HepG2 (cell line): ENCODE measurements around the gene RECQL. TPM values are rescaled to one million over a fixed set of nuclear protein-coding genes. Genes with fewer than 3 reads are reported as not detected.

Experiments
- CEBPG ChIP-seq: IDR thresholded peaks from 2 replicates; pipeline ENCODE4 v1.6.1; 2016
- HNF4A ChIP-seq: sonication (generic); formaldehyde crosslinking; IDR thresholded peaks from 2 replicates; pipeline ENCODE4 v1.4.0; 2020; ENCODE audit warnings: missing genetic modification reagents
- SAP130 ChIP-seq: IDR thresholded peaks from 2 replicates; pipeline ENCODE4 v1.6.1; 2016; ENCODE audit warnings: low read depth
- ZNF484 ChIP-seq: sonication (generic); formaldehyde crosslinking; IDR thresholded peaks from 2 replicates; pipeline ENCODE4 v1.5.1; 2020; ENCODE audit warnings: mild to moderate bottlenecking, low read depth, missing genetic modification reagents, borderline replicate concordance
- ZNF644 ChIP-seq: IDR thresholded peaks from 2 replicates; pipeline ENCODE4 v1.6.1; 2016; ENCODE audit warnings: low read depth
- polyA plus RNA-seq, 8 experiments: library from polyadenylated mRNA; depleted of rRNA in 3 of 8; stranded (reverse) in 7 of 8; unstranded in 1 of 8; fragments of >200 nt; fragmentation: Illumina TruSeq in 4 of 8; extraction: Trizol in 4 of 8; gene quantifications; 2 replicates each; pipeline versions ENCODE4 v1.2.1 to v1.2.3, GENCODE V29; 2011 to 2016; ENCODE audit warnings: low read depth in 4 of 8, missing spikeins in 1 of 8, mixed read lengths in 1 of 8; ENCODE audit not compliant: insufficient read depth in 1 of 8
- total RNA-seq, 5 experiments: library from RNA; depleted of rRNA; stranded (reverse); fragments of >200 nt; fragmentation: Illumina TruSeq; extraction: Trizol; gene quantifications; 2 replicates each; pipeline ENCODE4 v1.2.3, GENCODE V29; 2016; ENCODE audit warnings: low read depth in 1 of 5
- TF ChIP-seq, protein P1 (sequence below): sonication (generic); formaldehyde crosslinking; IDR thresholded peaks from 2 replicates; pipeline ENCODE4 v1.4.0; 2020; ENCODE audit warnings: missing genetic modification reagents
- TF ChIP-seq, protein P2 (sequence below): sonication (generic); formaldehyde crosslinking; IDR thresholded peaks from 2 replicates; pipeline ENCODE4; 2020; ENCODE audit warnings: missing genetic modification reagents, mild to moderate bottlenecking, borderline replicate concordance
- TF ChIP-seq, protein P3 (sequence below): sonication (generic); formaldehyde crosslinking; IDR thresholded peaks from 2 replicates; pipeline ENCODE4 v1.4.0; 2020; ENCODE audit warnings: missing genetic modification reagents
- TF ChIP-seq, protein P4 (sequence below): sonication (generic); formaldehyde crosslinking; IDR thresholded peaks from 2 replicates; pipeline ENCODE4 v1.5.1; 2020; ENCODE audit warnings: mild to moderate bottlenecking, missing genetic modification reagents, moderate library complexity

Gene RECQL
- total and polyA plus RNA-seq, 2 of the 13 experiments (the other 11 are each of a cell fraction or from before 2014, with no cell fraction given): 7.2 to 41.5 TPM

DNA sequence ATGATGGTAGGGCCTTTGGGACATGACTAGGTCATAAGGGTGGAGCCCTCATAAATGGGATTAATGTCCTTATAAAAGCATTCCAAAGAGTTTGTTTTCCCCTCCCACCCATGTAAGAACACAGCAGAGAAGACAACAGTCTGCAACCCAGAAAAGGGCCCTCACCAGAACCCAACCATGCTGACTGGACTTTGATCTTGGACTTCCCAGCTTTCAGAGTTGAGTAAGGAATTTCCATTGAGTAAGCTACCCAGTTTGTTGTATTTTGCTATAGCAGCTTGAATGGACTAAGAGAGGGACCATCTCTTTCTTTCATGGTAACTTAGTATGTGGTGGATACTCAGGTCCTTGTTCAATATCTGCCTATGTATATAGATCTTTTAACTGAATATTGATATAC is 21.7 kb upstream of the RECQL start (continued):
- TF ChIP-seq, protein P1, sequence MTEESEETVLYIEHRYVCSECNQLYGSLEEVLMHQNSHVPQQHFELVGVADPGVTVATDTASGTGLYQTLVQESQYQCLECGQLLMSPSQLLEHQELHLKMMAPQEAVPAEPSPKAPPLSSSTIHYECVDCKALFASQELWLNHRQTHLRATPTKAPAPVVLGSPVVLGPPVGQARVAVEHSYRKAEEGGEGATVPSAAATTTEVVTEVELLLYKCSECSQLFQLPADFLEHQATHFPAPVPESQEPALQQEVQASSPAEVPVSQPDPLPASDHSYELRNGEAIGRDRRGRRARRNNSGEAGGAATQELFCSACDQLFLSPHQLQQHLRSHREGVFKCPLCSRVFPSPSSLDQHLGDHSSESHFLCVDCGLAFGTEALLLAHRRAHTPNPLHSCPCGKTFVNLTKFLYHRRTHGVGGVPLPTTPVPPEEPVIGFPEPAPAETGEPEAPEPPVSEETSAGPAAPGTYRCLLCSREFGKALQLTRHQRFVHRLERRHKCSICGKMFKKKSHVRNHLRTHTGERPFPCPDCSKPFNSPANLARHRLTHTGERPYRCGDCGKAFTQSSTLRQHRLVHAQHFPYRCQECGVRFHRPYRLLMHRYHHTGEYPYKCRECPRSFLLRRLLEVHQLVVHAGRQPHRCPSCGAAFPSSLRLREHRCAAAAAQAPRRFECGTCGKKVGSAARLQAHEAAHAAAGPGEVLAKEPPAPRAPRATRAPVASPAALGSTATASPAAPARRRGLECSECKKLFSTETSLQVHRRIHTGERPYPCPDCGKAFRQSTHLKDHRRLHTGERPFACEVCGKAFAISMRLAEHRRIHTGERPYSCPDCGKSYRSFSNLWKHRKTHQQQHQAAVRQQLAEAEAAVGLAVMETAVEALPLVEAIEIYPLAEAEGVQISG (CRISPR knock-in tag): no peak
- TF ChIP-seq ZNF644 (CRISPR knock-in tag) (peak; percentile 89), CEBPG (CRISPR knock-in tag) (0 out of 2 replicates have a peak, but pooled peaks have one; percentile 34), SAP130 (CRISPR knock-in tag) (0 out of 2 replicates have a peak, but pooled peaks have one; percentile 19), ZNF484 (no peak), HNF4A (CRISPR knock-in tag) (peak; percentile 83)
- TF ChIP-seq, protein P2, sequence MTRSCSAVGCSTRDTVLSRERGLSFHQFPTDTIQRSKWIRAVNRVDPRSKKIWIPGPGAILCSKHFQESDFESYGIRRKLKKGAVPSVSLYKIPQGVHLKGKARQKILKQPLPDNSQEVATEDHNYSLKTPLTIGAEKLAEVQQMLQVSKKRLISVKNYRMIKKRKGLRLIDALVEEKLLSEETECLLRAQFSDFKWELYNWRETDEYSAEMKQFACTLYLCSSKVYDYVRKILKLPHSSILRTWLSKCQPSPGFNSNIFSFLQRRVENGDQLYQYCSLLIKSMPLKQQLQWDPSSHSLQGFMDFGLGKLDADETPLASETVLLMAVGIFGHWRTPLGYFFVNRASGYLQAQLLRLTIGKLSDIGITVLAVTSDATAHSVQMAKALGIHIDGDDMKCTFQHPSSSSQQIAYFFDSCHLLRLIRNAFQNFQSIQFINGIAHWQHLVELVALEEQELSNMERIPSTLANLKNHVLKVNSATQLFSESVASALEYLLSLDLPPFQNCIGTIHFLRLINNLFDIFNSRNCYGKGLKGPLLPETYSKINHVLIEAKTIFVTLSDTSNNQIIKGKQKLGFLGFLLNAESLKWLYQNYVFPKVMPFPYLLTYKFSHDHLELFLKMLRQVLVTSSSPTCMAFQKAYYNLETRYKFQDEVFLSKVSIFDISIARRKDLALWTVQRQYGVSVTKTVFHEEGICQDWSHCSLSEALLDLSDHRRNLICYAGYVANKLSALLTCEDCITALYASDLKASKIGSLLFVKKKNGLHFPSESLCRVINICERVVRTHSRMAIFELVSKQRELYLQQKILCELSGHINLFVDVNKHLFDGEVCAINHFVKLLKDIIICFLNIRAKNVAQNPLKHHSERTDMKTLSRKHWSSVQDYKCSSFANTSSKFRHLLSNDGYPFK: no peak
- TF ChIP-seq, protein P3, sequence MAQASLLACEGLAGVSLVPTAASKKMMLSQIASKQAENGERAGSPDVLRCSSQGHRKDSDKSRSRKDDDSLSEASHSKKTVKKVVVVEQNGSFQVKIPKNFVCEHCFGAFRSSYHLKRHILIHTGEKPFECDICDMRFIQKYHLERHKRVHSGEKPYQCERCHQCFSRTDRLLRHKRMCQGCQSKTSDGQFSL (CRISPR knock-in tag): no peak
- TF ChIP-seq, protein P4, sequence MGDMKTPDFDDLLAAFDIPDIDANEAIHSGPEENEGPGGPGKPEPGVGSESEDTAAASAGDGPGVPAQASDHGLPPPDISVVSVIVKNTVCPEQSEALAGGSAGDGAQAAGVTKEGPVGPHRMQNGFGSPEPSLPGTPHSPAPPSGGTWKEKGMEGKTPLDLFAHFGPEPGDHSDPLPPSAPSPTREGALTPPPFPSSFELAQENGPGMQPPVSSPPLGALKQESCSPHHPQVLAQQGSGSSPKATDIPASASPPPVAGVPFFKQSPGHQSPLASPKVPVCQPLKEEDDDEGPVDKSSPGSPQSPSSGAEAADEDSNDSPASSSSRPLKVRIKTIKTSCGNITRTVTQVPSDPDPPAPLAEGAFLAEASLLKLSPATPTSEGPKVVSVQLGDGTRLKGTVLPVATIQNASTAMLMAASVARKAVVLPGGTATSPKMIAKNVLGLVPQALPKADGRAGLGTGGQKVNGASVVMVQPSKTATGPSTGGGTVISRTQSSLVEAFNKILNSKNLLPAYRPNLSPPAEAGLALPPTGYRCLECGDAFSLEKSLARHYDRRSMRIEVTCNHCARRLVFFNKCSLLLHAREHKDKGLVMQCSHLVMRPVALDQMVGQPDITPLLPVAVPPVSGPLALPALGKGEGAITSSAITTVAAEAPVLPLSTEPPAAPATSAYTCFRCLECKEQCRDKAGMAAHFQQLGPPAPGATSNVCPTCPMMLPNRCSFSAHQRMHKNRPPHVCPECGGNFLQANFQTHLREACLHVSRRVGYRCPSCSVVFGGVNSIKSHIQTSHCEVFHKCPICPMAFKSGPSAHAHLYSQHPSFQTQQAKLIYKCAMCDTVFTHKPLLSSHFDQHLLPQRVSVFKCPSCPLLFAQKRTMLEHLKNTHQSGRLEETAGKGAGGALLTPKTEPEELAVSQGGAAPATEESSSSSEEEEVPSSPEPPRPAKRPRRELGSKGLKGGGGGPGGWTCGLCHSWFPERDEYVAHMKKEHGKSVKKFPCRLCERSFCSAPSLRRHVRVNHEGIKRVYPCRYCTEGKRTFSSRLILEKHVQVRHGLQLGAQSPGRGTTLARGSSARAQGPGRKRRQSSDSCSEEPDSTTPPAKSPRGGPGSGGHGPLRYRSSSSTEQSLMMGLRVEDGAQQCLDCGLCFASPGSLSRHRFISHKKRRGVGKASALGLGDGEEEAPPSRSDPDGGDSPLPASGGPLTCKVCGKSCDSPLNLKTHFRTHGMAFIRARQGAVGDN: no peak
